HS-27A (cell line): Measurements from ENCODE around the gene PABPC1L.

Experiments used
- DNase-seq: peaks from one replicate; pipeline ENCODE4 v3.0.0-alpha.2; 2012; ENCODE audit warnings: low read depth, missing footprints

PABPC1L gene

GRCh38 chr20:44966030-44966961 is 56.4 kb downstream of the PABPC1L start, which contains the start of gene STK4:
Gene STK4, plus strand, starts transcription at chr20:44966512. Its CDS starts 57 bp downstream, at chr20:44966569.
- peak; percentile 83 for DNase-seq

GRCh38 chr20:44967207-44967807 is 57.4 kb downstream of the PABPC1L start:
- no peak for DNase-seq

- DNase-seq, result no peak
These were observed 59.5 kb downstream of the PABPC1L start for GRCh38 chr20:44969300-44969894.

GRCh38 chr20:44970243-44970757 is 60.4 kb downstream of the PABPC1L start:
- no peak for DNase-seq

GRCh38 chr20:44973053-44973452 is 63.2 kb downstream of the PABPC1L start:
- no peak for DNase-seq

- no peak for DNase-seq
These were observed 66.8 kb downstream of the PABPC1L start for GRCh38 chr20:44976698-44977097.

GRCh38 chr20:44979090-44979621 is 69.3 kb downstream of the PABPC1L start:
- DNase-seq, result no peak

- DNase-seq, result no peak
These were observed 72.0 kb downstream of the PABPC1L start for GRCh38 chr20:44981736-44982406.

GRCh38 chr20:44983093-44983674 is 73.3 kb downstream of the PABPC1L start:
- no peak for DNase-seq

GRCh38 chr20:44988631-44989171 is 78.8 kb downstream of the PABPC1L start:
- no peak for DNase-seq
